HEK293 (cell line): ENCODE measurements around the gene LTBP1.

Experiments used
- CTCF ChIA-PET: fragments of 350-600 bp; formaldehyde crosslinking; extraction: SDS; loops from one replicate; lab custom pipeline; 2021; ENCODE audit warnings: antibody characterized with exemption; lab: Yijun Ruan, JAX
- POLR2A ChIA-PET: fragments of 300-600 bp; formaldehyde crosslinking; extraction: SDS; loops from one replicate; lab custom pipeline; 2020; ENCODE audit warnings: antibody characterized with exemption, inconsistent platforms; lab: Yijun Ruan, JAX
- H3K27ac ChIP-seq: fragments of 200-500 bp; sonication (Bioruptor generic); 2 replicates; pipeline ENCODE4 v1.5.1; 2014; ENCODE audit warnings: low read depth, low read length, control low read depth, inconsistent platforms; ENCODE audit errors: extremely low read depth
- H3K36me3 ChIP-seq, 2 experiments: fragments of 200-500 bp in 1 of 2; sonication (Bioruptor generic) in 1 of 2; 1 replicate in 1 of 2; 2 replicates in 1 of 2; pipeline ENCODE4 v1.5.1; 2014 to 2017; ENCODE audit warnings: inconsistent platforms in 2 of 2, low read length in 2 of 2; ENCODE audit not compliant: control insufficient read depth in 2 of 2, insufficient read depth in 1 of 2
- H3K4me1 ChIP-seq: fragments of 200-500 bp; sonication (Bioruptor generic); 2 replicates; pipeline ENCODE4 v1.5.1; 2014; ENCODE audit warnings: mild to moderate bottlenecking, low read length, inconsistent platforms; ENCODE audit not compliant: control insufficient read depth, insufficient read depth
- H3K4me3 ChIP-seq: 2 replicates; pipeline ENCODE4 v1.5.1; 2011; ENCODE audit warnings: low read depth, mild to moderate bottlenecking, control low read depth, low read length, moderate library complexity
- H3K9me3 ChIP-seq: fragments of 200-500 bp; sonication (Bioruptor generic); 2 replicates; pipeline ENCODE4 v1.5.1; 2014; ENCODE audit warnings: low read depth, low read length, inconsistent platforms; ENCODE audit not compliant: control insufficient read depth, insufficient read depth
- HOXD13 ChIP-seq: sonication (generic); formaldehyde crosslinking; IDR thresholded peaks from 2 replicates; pipeline ENCODE4 v1.8.0; 2022; ENCODE audit warnings: missing genetic modification reagents, borderline replicate concordance
- KLF1 ChIP-seq: fragments of 450-650 bp; formaldehyde crosslinking; IDR thresholded peaks from 2 replicates; pipeline ENCODE4 v1.5.1; 2016; ENCODE audit warnings: missing biosample characterization, missing genetic modification characterization
- KLF8 ChIP-seq: fragments of 450-650 bp; formaldehyde crosslinking; IDR thresholded peaks from 2 replicates; pipeline ENCODE4 v1.5.1; 2016; ENCODE audit warnings: missing biosample characterization, missing genetic modification characterization
- TCF7L2 ChIP-seq: IDR thresholded peaks from 2 replicates; pipeline ENCODE4 v1.6.1; 2011; ENCODE audit warnings: low read depth, mild to moderate bottlenecking, inconsistent platforms, low read length, moderate library complexity, borderline replicate concordance
- TRIM28 ChIP-seq: IDR thresholded peaks from 2 replicates; pipeline ENCODE4 v1.6.1; 2011; ENCODE audit warnings: low read length, control low read depth, borderline replicate concordance
- ZFP69B ChIP-seq: fragments of 450-650 bp; formaldehyde crosslinking; IDR thresholded peaks from 2 replicates; pipeline ENCODE4 v1.5.1; 2016; ENCODE audit warnings: missing biosample characterization, missing genetic modification characterization
- ZNF10 ChIP-seq: fragments of 450-650 bp; formaldehyde crosslinking; IDR thresholded peaks from 2 replicates; pipeline ENCODE4 v1.5.1; 2017; ENCODE audit warnings: missing biosample characterization, missing genetic modification characterization
- ZNF146 ChIP-seq: fragments of 450-650 bp; formaldehyde crosslinking; IDR thresholded peaks from 2 replicates; pipeline ENCODE4 v1.5.1; 2016; ENCODE audit warnings: missing biosample characterization, missing genetic modification characterization
- ZNF221 ChIP-seq: fragments of 450-650 bp; formaldehyde crosslinking; IDR thresholded peaks from 2 replicates; pipeline ENCODE4 v1.5.1; 2017; ENCODE audit warnings: missing biosample characterization, missing genetic modification characterization, borderline replicate concordance
- ZNF274 ChIP-seq, 2 experiments: fragments of 200-500 bp in 1 of 2; fragments of 450-650 bp in 1 of 2; sonication (Bioruptor generic) in 1 of 2; formaldehyde crosslinking in 1 of 2; IDR thresholded peaks; 2 replicates each; pipeline versions ENCODE4 v1.5.1 to v1.6.1; 2014 to 2016; ENCODE audit warnings: borderline replicate concordance in 1 of 2, inconsistent platforms in 1 of 2, low read length in 1 of 2, missing biosample characterization in 1 of 2, missing genetic modification characterization in 1 of 2
- ZNF341 ChIP-seq: fragments of 450-650 bp; formaldehyde crosslinking; IDR thresholded peaks from 2 replicates; pipeline ENCODE4; 2016; ENCODE audit warnings: low read depth, missing biosample characterization, missing genetic modification characterization
- ZNF354C ChIP-seq: fragments of 450-650 bp; formaldehyde crosslinking; IDR thresholded peaks from 2 replicates; pipeline ENCODE4 v1.5.1; 2016; ENCODE audit warnings: missing biosample characterization, missing genetic modification characterization, low read depth, borderline replicate concordance
- ZNF501 ChIP-seq: fragments of 450-650 bp; formaldehyde crosslinking; IDR thresholded peaks from 2 replicates; pipeline ENCODE4 v1.5.1; 2016; ENCODE audit warnings: missing biosample characterization, missing genetic modification characterization
- ZNF510 ChIP-seq: fragments of 450-650 bp; formaldehyde crosslinking; IDR thresholded peaks from 2 replicates; pipeline ENCODE4 v1.5.1; 2018; ENCODE audit warnings: mild to moderate bottlenecking, missing genetic modification characterization, missing biosample characterization; ENCODE audit not compliant: insufficient replicate concordance
- ZNF521 ChIP-seq: fragments of 450-650 bp; formaldehyde crosslinking; IDR thresholded peaks from 2 replicates; pipeline ENCODE4 v1.5.1; 2017; ENCODE audit warnings: missing biosample characterization, mild to moderate bottlenecking, missing genetic modification characterization
- ZNF660 ChIP-seq: fragments of 450-650 bp; IDR thresholded peaks from 2 replicates; pipeline ENCODE4 v1.5.1; 2018; ENCODE audit warnings: missing biosample characterization, mild to moderate bottlenecking, missing genetic modification characterization
- TF ChIP-seq, protein P1 (sequence below): fragments of 450-650 bp; formaldehyde crosslinking; IDR thresholded peaks from 2 replicates; pipeline ENCODE4; 2016; ENCODE audit warnings: missing biosample characterization, missing genetic modification characterization
- TF ChIP-seq, protein P2 (sequence below): fragments of 450-650 bp; formaldehyde crosslinking; IDR thresholded peaks from 2 replicates; pipeline ENCODE4 v1.5.1; 2016; ENCODE audit warnings: missing biosample characterization, missing genetic modification characterization
- TF ChIP-seq, protein P3 (sequence below): fragments of 450-650 bp; formaldehyde crosslinking; IDR thresholded peaks from 2 replicates; pipeline ENCODE4 v1.5.1; 2016; ENCODE audit warnings: missing biosample characterization, missing genetic modification characterization

Gene LTBP1

DNA sequence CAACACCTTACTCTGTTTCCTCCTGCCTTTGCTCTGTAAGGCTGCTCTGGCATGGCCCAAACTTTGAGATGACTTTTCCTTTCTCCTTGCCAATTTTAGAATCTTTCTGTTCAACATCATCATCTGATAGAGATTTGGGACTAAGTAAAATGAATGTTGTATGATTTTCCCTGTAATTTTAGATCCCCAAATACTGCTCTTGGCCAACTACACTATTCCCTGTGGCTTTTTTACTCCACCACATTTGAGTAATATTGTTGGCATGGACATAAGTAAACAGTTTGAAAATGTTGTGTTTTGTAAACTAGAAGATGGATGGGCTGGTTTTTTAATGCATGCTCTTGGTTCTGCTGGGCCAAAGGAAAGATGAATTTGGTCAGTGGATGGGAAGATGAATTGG is 12.1 kb downstream of the LTBP1 start:
- H3K27ac ChIP-seq = no peak overlapping the region
- TF ChIP-seq ZNF221 (tag by site-specific recombination) (no peak), ZNF521 (tag by site-specific recombination) (no peak), ZNF660 (tag by site-specific recombination) (no peak), TCF7L2 (no peak), ZNF501 (no peak), ZNF341 (tag by site-specific recombination) (no peak), ZFP69B (tag by site-specific recombination) (no peak)
- TF ChIP-seq, protein P1, sequence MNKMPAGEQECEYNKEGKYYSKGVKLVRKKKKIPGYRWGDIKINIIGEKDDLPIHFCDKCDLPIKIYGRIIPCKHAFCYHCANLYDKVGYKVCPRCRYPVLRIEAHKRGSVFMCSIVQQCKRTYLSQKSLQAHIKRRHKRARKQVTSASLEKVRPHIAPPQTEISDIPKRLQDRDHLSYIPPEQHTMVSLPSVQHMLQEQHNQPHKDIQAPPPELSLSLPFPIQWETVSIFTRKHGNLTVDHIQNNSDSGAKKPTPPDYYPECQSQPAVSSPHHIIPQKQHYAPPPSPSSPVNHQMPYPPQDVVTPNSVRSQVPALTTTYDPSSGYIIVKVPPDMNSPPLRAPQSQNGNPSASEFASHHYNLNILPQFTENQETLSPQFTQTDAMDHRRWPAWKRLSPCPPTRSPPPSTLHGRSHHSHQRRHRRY = no peak
- TF ChIP-seq, all 188 proteins: peak for 0
- CTCF ChIA-PET = interaction anchor here (0.6 kb wide), 2 partner anchors 161 to 421 kb away, joined by 3 read pairs; no protein-coding TSS in a partner anchor
- Histone ChIP-seq H3K36me3 (0 out of 3 replicates have a peak, but pooled peaks cover 0 to 3% of the 10 kb centered on the region in 2 experiments), H3K4me3 (no peak overlapping the region), H3K9me3 (no peaks in the 10 kb centered on the region), H3K4me1 (no peaks in the 10 kb centered on the region)
- POLR2A ChIA-PET = no interaction called here

DNA sequence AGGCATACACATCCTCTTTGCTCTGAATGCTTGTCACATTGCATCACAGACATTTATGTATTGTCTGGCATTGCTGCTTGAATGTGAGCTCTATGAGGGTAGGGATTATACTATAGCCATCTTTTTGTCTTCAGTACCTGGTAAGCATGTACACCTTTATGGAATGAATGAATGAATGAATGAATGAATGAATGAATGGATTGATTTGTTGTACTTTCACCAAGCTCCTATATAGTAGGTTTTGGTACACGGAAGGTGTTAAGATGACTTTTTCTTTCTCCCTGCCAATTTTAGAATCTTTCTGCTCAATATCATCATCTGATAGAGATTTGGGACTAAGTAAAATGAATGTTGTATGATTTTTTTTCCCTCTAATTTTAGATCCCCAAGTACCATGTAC is 13.5 kb downstream of the LTBP1 start:
- CTCF ChIA-PET = no interaction called here
- H3K36me3 ChIP-seq = 0 out of 3 replicates have a peak, but pooled peaks cover 0 to 3% of the 10 kb centered on the region in 2 experiments
- H3K27ac ChIP-seq = no peak overlapping the region
- H3K9me3 ChIP-seq = no peaks in the 10 kb centered on the region
- H3K4me3 ChIP-seq = no peak overlapping the region
- TF ChIP-seq, protein P2, sequence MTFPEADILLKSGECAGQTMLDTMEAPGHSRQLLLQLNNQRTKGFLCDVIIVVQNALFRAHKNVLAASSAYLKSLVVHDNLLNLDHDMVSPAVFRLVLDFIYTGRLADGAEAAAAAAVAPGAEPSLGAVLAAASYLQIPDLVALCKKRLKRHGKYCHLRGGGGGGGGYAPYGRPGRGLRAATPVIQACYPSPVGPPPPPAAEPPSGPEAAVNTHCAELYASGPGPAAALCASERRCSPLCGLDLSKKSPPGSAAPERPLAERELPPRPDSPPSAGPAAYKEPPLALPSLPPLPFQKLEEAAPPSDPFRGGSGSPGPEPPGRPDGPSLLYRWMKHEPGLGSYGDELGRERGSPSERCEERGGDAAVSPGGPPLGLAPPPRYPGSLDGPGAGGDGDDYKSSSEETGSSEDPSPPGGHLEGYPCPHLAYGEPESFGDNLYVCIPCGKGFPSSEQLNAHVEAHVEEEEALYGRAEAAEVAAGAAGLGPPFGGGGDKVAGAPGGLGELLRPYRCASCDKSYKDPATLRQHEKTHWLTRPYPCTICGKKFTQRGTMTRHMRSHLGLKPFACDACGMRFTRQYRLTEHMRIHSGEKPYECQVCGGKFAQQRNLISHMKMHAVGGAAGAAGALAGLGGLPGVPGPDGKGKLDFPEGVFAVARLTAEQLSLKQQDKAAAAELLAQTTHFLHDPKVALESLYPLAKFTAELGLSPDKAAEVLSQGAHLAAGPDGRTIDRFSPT = no peak
- TF ChIP-seq, protein P3, sequence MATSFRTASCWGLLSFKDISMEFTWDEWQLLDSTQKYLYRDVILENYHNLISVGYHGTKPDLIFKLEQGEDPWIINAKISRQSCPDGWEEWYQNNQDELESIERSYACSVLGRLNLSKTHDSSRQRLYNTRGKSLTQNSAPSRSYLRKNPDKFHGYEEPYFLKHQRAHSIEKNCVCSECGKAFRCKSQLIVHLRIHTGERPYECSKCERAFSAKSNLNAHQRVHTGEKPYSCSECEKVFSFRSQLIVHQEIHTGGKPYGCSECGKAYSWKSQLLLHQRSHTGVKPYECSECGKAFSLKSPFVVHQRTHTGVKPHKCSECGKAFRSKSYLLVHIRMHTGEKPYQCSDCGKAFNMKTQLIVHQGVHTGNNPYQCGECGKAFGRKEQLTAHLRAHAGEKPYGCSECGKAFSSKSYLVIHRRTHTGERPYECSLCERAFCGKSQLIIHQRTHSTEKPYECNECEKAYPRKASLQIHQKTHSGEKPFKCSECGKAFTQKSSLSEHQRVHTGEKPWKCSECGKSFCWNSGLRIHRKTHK = no peak
- TF ChIP-seq TRIM28 (no peak), KLF8 (tag by site-specific recombination) (no peak), ZNF341 (tag by site-specific recombination) (no peak), ZNF10 (tag by site-specific recombination) (no peak), ZNF354C (tag by site-specific recombination) (no peak), ZNF510 (tag by site-specific recombination) (no peak), ZNF146 (tag by site-specific recombination) (no peak), TCF7L2 (no peak), ZNF274 (IDR thresholded peaks at IDR 0.05; ENCODE audit: low read length) (no peak), ZNF274 (tag by site-specific recombination; IDR thresholded peaks at IDR 0.05; ENCODE audit: borderline replicate concordance) (no peak), KLF1 (tag by site-specific recombination) (no peak), HOXD13 (CRISPR knock-in tag) (no peak)
- POLR2A ChIA-PET = no interaction called here
- H3K4me1 ChIP-seq = no peaks in the 10 kb centered on the region
